GM18870 (cell line): ENCODE measurements around the gene SFSWAP.

ENCODE experiments used
- ATAC-seq: cut with Tn5 transposase; IDR thresholded peaks from one replicate; pipeline ENCODE4 v1.9.1; 2021; ENCODE audit warnings: moderate library complexity; ENCODE audit not compliant: unreplicated experiment

The SFSWAP gene

DNA sequence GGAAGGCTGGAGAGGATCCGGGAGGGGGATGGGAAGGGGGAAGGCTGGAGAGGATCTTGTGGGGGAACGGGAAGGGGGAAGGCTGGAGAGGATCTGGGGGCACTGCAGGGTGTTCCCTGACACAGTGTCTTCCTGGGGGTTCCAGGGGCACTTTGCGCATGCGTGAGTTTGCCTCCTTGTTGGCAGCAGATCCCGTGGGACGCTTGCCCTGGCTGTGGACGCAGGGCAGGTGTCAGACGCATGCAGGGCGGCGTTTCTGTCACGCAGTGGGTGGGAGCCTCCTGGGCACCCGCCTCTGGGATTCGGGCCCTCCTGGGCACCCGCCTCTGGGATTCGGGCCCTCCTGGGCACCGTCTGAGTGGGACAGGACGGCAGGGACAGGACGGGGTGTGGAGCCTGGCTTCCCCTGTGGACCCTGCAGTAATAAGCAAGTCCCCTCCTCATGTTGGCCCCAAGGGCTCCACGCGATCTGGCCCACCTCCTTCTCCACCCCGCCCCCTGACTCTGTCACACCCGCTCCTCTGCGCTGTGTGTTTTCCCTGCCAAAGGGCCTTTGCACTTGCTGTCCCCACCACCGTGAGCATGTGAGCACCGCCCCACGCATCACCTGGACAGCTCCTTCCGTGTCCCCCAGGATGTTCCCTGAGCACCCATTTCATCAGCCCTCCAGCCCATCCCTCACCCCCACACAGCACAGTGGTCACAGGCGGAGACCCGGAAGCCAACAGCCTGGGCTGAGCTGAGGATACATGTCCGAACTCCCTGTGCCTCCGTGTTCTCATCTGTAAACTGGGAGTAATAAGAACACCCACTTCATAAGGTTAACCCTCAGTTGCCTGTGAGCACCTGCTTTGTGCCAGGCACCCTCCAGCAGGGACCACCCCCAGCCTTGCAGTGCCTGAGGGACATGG lies 121.7 kb downstream of the SFSWAP start:
- ATAC-seq = no peak

DNA sequence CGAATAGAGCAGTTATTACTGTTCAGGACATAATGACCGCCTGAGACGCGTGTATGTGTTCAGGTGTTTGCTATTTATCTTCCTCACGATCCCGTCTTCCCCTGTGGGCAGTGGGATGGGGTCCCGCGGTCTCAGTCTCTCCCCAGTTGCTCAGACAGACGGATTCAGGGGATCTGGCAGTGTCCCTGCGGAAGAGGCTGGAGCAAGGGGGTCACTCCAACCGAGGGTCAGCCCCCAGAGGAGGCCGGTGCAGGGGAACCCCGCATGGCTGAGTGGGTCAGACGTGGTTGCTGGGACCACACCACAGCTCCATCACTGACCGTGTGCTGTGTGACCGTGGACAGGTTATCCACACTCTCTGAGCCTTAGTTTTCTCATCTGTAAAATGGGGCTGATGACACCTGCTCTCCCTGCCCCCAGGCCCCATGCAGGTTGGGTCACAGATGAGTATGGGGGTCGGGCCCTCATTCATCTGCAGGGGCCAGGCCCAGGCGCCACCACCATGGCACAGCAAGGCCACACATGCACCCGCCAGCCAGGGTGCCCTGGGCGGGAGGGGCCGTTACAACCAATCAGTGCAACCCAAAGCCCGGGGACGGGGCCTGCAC lies 122.5 kb downstream of the SFSWAP start:
- ATAC-seq = no peak

DNA sequence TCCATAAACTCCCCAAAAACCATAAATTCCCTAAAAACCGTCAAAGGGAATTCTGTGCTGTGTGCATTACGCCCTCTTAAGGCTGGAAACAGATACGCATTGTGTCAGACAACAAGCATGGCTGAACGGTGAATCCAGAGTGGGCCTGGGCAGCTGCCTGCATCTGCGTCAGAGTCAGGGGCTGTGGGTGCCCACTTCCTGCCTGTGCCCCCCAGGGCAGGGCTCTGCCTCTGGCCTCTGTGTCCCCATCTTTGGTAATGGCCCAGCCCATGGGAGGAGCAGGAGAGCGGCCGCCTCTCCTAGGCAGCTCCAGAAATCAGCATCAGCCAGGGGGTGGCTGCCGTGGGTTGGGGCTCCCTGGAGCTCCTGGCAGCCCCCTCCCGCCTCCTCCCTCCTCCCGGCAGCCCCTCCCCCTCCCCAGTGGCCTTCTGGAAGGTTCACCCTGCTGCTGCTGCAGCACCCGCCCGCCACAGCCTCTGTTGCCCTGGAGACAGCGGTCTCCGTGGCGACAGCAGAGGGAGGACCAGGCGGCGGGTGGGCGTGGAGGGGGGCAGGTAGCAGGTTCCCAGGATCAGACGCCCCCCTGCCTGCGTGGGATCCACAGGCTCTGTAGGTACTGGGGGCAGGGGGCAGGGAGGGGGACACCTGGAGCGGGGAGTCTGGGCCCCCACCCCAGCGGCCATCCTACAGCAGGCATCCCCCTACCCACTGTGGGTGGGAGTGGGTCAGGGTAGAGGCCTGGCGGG lies 123.2 kb downstream of the SFSWAP start:
- no peak for ATAC-seq

DNA sequence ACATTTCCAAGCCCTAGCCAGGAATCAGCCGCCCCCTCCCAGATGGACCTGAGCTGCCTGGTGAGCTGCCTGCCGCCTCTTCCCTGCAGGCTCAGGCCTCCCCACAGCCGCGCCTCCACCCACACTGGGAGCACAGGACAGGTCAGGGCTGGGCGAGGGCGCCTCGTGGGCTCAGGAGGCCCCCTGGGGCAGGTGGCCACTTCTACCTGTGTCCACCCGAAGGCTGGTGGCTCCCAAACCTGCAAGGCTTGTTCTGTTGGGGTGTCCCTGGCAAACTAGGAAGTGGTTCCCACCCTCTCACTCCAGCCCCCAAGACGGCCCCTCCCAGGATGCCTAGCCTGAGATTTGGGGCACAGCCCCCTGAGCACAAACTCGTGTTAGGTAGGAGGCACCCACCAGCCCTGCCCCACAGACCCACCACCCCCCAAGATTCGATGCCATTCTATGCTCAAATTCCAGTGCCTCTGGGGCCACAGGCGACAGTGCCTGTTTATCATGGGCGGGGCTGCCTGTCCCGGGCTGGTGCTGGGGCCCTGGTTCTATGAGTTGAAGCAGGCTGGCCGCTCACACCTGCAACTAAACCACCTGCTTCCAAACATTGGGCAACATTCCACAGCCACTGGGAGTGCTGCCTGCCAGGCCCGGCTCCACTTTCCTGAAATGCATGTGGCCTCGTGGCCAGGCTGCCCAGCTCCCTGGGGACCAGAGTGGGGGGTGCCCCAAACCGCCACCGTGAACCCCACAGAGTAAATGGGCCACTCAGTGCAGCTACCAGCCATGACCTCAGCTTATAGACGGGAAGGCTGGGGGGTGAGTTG lies 124.1 kb downstream of the SFSWAP start:
- ATAC-seq = no peak

DNA sequence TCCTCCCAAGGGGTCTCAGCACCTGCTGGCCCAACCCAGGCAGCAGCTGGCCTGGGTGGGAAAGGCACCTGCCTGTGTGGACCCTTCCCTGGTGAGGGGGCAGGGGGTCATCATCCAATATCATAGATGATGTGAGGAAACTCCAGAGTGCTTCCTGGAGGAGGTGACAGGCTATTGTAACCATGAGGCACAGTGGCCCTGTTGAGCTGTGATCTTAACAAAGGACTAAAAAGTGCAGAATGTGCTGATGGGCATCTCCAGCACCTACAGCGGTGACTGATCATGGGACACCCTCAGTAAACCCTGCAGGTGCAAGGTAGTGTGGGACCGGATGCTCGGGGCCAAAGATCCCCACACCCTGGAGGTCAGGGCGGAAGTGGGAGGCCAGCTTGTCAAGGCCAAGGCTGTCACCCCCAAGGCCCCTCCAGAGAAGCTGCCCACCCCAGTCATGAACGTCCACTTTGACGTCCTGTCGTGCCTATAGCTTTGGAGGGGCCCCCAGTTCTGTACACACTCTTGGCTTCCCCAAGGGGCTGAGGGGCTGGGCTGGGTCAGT lies 124.8 kb downstream of the SFSWAP start:
- ATAC-seq = no peak

DNA sequence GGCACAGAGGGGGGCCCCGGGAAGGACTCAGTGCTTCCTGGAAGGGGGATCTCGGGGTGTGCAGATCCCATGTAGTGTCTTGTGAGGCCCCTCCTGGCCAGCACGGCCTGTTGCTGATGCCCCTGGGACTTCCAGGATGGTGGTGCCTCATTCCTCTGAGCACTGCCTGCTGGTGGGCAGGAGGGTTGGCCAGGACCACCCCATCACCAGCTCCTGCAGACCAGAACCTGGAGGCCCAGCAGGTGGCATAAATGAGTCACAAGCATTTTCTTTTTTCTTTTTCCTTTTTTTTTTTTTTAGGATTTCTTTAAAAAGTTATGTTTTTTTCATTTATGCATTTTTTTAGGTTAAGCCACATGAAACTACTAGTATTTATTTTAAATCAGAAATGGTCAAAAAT lies 125.3 kb downstream of the SFSWAP start:
- no peak for ATAC-seq

DNA sequence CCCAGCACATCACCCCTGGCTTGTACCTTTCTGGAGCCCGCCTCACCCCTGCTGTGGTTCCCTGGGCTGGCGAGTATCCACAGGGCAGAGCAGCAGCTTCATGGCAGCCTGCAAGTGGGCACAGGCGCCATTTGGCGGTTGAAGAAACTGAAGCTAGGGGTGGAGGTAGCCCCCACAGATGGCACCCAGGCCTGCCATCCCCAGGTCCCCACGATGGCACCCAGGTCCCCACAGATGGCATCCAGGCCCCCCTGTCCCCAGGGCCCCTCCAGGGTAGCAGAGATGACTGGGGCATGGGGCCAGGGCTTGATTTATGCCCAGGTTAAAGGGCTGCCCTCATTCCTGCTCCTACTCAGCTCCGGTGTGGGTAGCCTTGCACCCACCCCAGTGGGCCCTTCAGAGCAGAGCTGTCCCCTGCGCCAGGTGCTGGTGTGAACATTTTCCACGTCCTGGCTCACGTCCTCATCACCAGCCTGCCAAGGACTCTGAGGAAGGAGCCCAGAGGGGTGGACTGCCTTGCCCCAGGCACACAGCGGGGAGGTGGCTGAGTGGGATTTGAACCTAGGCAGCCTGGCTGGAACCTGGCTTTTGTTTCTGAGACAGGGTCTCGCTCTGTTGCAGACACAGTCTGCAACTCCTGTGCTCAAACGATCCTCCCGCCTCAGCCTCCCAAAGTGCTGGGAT lies 126.0 kb downstream of the SFSWAP start:
- ATAC-seq = no peak

DNA sequence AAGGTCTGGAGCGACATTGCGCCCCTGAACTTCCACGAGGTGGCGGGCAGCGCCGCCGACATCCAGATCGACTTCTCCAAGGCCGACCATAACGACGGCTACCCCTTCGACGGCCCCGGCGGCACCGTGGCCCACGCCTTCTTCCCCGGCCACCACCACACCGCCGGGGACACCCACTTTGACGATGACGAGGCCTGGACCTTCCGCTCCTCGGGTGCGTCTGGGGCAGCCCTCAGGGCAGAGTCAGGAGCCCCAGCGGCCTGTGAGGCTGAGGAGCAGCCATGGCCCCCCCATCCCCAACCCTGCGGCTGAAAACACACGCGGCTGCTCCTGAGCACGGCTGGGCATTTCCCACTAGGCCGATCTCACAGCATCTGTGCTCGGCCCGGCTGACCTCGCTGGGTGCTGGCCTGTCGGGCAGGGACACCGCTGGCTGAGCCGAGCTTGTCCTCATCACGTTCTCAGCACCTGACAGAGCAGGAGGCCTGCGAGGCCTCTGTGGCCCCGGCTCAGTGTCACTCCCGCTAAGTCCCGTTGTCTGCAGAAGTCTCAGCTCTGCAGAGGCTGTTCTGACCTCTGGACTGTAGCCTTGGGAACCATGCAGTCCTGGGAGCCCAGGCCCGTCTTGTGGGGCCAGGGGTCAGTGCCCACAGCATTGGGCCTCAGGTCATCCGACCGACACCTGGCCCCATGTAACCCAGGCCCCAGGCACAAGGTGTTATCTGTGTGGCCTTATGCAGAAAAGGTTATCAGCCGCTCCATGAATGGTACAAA lies 129.9 kb downstream of the SFSWAP start:
- no peak for ATAC-seq

DNA sequence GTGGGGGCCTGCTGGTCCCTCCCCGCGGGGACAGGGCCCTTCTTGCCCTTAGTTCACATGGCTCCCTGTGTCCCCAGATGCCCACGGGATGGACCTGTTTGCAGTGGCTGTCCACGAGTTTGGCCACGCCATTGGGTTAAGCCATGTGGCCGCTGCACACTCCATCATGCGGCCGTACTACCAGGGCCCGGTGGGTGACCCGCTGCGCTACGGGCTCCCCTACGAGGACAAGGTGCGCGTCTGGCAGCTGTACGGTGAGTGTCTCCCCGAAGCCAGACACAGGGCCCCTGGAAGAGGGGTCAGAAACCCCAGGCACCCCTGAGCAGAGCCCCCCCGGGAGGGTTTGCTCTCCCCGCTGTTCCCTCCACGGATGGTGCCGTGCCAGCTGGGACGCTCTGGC lies 130.7 kb downstream of the SFSWAP start:
- no peak for ATAC-seq

DNA sequence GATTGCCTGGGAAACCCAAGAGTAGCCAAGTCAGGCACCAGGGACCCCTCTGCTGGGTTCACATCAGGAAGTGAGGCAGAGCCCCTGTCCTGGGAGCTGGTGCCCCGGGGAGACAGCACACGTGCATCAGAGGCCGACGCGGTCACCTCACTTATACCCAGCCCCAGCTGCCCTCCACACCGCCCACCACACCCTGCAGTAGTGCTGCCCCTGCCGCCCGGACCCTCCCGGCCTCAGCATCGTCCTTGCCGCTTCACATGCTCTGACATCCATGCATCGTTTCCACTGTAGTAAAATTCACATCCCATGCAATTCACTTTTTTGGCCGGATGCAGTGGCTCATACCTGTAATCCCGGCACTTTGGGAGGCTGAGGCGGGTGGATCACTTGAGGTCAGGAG lies 131.3 kb downstream of the SFSWAP start:
- no peak for ATAC-seq

DNA sequence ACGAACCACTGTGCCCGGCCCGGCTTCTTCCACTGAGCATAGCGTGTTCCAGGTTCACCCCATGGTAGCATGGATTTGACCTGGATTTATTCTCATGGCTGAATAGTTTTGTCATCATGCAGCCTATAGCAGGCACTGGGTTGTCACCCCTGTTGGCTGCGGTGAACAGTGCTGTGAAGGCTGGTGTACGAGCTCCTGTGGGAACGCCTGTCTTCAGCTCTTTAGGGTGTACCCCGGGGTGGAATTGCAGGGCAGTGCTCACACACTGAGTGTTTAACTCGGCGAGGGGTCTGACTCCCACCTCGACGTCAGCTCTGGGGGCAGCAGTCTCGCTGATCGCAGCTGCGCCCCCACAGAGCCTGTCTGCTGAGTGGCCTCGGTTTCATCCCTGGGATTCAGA lies 132.6 kb downstream of the SFSWAP start:
- ATAC-seq = no peak

DNA sequence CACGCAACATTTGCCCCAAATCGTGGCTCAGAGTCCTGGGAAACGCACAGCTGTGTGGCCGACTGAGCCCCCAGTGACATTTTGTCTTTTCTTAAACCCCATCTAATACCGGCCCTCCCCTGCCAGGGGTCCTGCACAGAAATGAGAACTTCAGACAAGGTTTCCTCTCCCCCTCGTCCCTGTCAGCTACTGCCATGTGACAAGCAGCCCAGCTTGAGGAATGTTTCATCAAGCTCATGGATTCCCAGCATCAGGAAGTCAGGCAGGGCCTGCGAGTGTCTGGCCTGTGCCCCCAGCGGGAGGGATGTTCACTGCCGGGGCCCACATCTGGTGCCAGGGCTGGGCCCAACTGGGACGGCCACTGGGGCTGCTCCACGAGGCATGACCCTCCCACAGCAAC lies 133.2 kb downstream of the SFSWAP start:
- ATAC-seq = no peak

DNA sequence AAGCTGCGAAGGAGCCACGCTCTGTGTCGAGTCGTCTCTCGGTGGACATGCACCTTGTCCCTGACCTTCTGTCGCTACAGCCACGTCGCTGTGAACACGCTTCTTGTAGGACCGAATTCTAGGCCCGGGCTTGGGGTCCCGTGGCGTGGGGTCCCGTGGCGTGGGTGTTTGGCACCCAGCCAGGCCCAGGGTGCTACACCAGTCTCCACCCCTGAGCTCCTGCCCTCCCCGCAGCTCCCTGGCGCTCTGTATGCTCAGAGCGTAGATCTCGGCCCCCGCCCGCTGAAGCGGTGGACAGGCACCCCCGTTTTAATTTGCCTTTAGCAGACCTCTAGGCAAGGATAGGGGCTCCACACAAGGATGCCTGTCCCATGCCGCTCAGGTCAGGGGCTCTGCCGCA lies 133.8 kb downstream of the SFSWAP start:
- ATAC-seq = no peak

DNA sequence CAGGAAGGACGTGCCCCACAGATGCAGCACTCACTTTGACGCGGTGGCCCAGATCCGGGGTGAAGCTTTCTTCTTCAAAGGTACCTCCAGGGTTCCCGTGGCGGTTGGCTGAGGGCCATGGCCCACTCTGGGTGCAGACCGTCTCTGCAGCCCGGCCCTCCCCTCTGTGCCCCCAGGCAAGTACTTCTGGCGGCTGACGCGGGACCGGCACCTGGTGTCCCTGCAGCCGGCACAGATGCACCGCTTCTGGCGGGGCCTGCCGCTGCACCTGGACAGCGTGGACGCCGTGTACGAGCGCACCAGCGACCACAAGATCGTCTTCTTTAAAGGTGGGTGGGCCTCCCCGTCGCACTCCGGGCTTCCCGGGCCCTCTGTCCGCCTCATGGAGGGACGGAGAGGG lies 134.2 kb downstream of the SFSWAP start:
- ATAC-seq = no peak

DNA sequence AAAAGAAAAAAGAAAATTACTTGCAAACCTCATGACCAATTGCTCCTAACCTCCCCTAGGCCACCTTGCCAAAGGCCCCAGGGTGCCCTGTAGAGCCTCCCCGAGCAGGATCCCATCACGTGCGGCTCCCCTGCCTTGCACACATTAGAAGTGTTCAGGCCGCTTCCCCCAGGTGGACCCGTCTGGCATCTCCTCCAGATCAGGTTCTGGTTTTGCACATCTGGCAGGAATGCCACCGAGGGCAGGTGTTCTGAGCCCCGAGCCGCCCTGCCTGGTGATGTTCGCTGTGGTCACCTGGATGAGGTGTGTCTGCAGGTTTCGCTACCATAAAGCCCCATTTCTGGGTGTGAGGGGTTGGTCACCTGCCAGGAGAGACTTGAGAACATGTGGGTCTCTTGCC lies 136.6 kb downstream of the SFSWAP start:
- ATAC-seq = no peak

DNA sequence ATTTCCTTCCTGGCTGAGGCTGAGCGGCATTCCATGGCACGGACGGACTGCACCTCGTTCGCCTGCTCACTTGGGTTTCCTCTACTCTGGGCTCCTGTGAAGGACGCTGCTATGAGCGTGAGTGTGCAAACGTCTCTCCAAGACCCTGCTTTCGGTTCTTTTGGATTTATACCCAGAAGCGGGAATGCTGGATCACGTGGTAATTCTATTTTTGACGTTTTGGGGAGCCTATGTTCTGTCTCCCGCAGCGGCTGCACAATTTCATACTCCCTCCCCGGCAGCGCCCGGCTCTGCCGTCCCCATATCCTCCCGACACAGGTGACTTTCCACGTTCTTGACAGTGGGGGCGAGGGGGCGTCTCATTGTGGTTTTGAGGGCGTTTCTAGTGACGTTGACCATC lies 137.9 kb downstream of the SFSWAP start:
- ATAC-seq = no peak
